CD4-positive, alpha-beta T cell treated with Interferon gamma for 1 hour (primary cell): ENCODE data around the gene PDGFC.
A peak's percentile ranks its signal among the peaks of the same experiment; 100 is the strongest.

Experiments used
- DNase-seq: peaks from one replicate; pipeline ENCODE4 v3.0.0-alpha.2; 2020

The PDGFC gene, protein sequence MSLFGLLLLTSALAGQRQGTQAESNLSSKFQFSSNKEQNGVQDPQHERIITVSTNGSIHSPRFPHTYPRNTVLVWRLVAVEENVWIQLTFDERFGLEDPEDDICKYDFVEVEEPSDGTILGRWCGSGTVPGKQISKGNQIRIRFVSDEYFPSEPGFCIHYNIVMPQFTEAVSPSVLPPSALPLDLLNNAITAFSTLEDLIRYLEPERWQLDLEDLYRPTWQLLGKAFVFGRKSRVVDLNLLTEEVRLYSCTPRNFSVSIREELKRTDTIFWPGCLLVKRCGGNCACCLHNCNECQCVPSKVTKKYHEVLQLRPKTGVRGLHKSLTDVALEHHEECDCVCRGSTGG

GRCh38 chr4:156971676-156972378, at the start of gene PDGFC:
TSS of gene PDGFC (minus strand) at chr4:156971799. CDS start at chr4:156970903, 896 bp downstream.
- DNase-seq, result peak; percentile 36

DNA sequence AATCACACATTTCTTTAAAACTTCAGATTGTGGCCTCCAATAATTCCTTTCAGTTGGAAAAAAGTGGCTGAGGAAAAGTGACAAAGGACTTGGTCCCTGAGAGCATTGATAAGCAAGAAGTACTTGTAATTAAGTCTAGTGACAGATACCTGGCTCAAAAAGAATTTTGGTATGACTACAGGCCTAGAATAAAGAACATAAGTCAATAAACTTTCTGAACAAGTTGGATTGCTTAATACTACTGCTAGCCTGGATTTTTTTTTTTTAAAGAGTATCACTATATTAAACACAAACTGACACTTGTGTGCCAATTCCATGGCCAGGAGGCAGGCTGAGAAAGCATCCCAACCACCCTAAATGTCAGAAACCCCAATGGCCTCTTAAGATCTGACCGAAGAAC, 49.3 kb upstream of the PDGFC start:
- DNase-seq, result no peak

DNA sequence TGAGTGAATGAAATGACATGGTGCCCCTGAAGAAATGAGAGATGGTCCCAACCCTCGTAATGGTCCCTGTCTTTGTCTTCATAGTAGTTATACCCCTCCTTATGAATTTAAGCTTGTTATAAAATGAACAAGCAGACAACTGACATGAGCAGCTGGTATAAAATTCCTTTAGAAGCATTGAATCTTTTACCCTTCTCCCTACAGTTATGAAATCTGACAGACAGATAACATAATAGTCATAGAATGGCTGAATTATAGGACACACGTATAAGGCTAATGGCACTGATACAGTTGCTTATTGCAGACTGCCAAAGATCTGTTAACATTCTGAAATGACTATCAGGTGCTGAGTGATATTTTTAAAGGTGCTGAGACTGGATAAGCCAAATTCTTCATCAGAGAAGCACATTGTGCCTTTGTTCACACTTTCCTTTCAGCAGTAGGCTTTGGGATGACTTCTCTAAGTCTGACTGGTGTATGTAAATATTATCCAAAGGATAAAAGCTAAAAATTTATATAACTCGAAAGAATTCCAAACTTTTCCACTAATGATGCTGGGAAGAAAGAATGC, 47.4 kb upstream of the PDGFC start:
- DNase-seq, result no peak

GRCh38 chr4:157014621-157015591, 43.3 kb upstream of the PDGFC start:
- no peak for DNase-seq

- DNase-seq, result no peak
Observed at GRCh38 chr4:157013656-157014055, 42.1 kb upstream of the PDGFC start.

DNA sequence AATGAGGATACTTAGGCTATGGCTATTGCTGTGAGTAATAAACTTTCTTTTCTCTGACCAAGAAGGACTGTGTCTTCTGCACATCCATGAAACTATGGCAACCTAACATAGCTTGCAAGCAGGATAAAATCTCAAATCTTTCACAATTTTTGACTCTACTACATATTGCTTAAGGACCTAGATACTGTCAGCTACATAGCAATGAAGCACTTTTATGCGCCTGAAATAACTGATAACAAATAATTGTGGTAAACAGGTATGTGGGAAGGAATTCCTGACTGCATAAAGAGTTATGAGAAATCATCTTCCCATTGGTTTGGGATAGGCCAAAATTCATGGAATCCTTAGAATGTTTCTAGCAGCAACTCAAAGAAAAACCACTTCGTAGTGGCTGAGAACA, 41.2 kb upstream of the PDGFC start:
- DNase-seq, result no peak

GRCh38 chr4:157012296-157012695, 40.7 kb upstream of the PDGFC start:
- no peak for DNase-seq

GRCh38 chr4:157010630-157011029, 39.0 kb upstream of the PDGFC start:
- DNase-seq, result no peak

GRCh38 chr4:157005831-157006230, 34.2 kb upstream of the PDGFC start:
- no peak for DNase-seq

GRCh38 chr4:157005193-157005592, 33.6 kb upstream of the PDGFC start:
- DNase-seq, result no peak

DNA sequence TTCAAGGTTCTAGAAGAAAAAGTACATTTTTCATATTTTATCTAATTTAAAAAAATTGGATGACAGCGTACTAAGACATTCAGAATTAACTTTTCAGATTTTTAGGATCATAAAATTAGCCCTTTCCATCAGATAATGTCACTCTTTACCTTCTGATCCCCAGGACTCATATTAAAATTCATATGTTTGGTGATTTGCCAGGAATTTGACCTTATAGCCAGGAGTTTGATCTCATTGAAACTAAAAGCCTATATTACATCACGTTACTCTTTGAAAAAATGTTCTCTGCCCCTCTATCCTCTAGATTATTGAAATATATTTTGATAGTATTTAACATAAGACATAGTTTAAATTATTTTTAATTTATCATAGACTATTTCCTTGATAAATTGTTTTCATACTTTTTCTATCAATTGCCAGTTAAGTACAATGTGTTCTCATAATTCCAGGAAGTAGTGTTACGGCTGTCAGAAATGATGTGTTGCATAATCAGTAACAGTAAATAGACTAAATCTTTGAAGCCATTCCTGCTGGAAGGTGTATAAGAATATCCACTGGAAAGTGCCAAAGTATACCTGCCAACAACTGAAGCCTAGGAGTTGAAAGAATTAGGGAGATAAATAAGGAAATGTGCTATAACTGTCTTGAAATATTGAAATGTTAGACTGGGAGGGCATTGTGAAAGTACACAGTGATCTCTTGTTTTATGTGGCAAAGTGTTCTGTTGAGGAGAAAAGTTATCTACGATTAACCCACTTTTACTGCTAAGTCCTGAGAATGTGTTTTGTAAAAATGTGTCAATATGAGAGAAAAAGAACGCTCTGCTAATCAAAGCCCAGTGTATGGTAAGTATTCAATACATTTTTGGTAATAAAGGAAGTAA, 32.9 kb upstream of the PDGFC start:
- DNase-seq, result no peak

- no peak for DNase-seq
Observed at GRCh38 chr4:156999175-156999517, 27.5 kb upstream of the PDGFC start.

GRCh38 chr4:156998500-156999174, 27.0 kb upstream of the PDGFC start:
- DNase-seq, result no peak

DNA sequence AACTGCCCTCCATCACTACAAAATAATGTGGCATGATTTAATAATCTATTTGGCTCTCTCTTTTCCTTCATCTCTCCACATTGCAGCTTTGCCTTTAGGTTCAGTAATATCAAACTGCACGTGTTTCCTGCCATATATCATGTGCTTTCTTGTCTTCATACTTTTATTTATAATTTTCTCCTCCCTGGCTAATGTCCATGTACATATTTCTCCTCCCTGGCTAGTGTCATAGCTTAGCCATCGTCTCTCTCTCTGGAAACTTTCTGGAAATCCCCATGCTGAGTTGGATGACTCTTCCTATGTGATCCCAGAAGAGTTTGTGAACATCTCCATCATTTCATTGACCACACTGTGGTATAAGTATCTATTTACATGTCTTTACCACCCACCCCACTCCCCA, 21.3 kb upstream of the PDGFC start:
- no peak for DNase-seq

DNA sequence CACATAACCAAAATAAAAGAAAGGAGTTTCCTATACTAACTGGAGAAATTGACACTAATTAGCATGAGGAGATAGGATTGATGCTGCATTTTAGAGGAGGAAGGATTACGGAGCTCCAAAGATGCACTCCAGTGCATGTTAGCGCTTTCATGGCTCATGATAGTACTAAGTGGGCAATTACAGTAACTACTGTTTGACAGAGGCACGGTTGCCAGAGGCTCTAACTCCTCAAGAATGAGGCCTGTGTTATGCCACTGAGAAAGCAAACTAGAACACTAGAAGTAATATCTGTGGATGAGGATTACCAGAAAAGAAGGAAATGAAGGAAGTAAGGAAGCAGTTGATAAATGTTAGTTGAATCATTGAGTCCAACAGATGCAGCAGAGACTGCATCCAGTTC, 19.6 kb upstream of the PDGFC start:
- DNase-seq, result no peak

GRCh38 chr4:156983366-156983765, 11.8 kb upstream of the PDGFC start:
- DNase-seq, result no peak

- no peak for DNase-seq
Observed at GRCh38 chr4:156981262-156981769, 9.7 kb upstream of the PDGFC start.

DNA sequence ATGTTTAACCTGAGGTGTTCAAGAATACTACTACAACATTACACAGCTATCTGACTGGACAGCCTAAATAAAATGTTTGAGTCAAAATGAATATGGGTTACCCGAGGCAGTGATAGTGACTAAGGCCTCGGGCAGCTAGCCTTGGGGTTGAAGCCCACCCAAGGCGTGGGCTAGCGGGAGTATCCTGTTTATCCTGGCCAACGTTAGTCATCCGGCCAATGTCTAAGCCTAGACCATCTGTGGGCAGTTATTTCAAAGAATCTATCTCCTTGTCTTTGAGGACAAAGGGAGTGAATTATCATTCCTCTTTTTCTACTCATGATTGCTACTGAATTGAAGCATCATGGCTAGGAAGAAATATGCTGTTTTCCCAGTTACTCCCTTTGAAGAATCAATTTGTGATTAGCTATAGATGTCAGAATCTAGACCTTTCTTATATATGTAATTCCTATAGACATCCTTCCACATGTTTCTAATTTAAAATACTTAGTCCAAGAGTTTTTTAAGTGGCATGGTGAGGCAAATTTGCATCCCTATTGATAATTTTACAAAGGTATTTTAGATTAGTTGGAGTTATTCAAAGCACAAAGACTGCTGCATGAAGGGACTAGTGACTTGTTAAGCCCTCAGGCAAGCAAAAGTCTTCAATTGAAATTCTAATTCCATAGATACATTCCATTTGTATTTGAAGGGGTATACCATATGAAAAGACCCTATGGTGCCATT, 6.0 kb upstream of the PDGFC start:
- no peak for DNase-seq

DNA sequence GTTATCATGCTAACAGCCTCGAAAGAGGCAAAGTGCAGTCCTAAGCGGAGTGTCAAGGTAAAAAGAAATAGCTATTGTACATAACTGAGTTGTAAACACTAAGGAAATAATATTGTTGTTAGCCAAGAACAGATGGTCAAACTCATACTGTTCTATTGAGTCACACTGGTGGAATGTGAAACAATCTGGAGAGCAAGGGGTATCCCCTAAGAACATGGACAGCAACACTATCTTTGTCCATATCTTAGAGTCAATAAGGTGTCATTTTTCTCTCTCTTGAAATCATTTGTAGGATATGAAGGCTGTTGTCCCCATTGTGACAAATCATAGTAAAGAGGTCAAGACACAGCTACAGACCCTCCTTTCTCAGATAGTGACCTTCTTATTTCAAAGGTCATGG, 4.5 kb upstream of the PDGFC start:
- DNase-seq, result no peak

DNA sequence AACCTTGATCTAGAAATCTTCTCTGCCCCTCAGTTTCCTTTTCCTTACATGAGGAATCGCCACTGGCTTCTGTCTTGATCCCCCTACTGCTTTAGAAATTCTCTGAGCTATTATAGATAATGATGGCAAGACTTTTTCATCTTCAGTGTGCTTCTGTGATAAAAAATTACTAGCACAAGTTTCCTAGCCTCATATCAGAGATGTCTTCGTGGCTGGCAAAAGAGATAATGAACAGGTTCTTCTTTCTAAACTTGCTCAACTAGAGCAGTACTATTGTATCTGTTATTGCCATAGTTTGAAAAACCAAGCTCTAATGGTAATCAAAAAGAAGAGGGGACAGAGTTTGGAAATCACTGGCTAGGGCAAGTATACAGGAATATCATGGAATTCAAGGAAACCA, 4.1 kb upstream of the PDGFC start:
- DNase-seq, result no peak

GRCh38 chr4:156974264-156974663, 2.7 kb upstream of the PDGFC start:
- no peak for DNase-seq
